Loucy (cell line): ENCODE results near the gene SAMD8.

Experiments used
- H2AFZ ChIP-seq: fragments of 200-600 bp; sonication (generic); 2 replicates; pipeline ENCODE4 v1.6.0; 2016; ENCODE audit warnings: antibody characterized with exemption, mild to moderate bottlenecking, low read length, moderate library complexity
- H3F3A ChIP-seq: fragments of 200-600 bp; 2 replicates; pipeline ENCODE4 v1.6.0; 2016; ENCODE audit warnings: antibody characterized with exemption, low read depth, mild to moderate bottlenecking
- H3K27me3 ChIP-seq: fragments of 200-600 bp; sonication (generic); 2 replicates; pipeline ENCODE4 v1.6.1; 2014; ENCODE audit warnings: low read length, mild to moderate bottlenecking; ENCODE audit not compliant: insufficient read depth, poor library complexity, severe bottlenecking
- H3K36me3 ChIP-seq: fragments of 200-600 bp; sonication (generic); 2 replicates; pipeline ENCODE4 v1.6.1; 2016; ENCODE audit warnings: low read length; ENCODE audit not compliant: insufficient read depth
- H3K4me1 ChIP-seq: fragments of 200-600 bp; sonication (generic); 2 replicates; pipeline ENCODE4 v1.5.1; 2014; ENCODE audit warnings: low read length, mild to moderate bottlenecking; ENCODE audit not compliant: insufficient read depth, poor library complexity, severe bottlenecking
- H3K4me2 ChIP-seq: fragments of 200-600 bp; sonication (generic); 2 replicates; pipeline ENCODE4 v1.6.0; 2014; ENCODE audit warnings: antibody characterized with exemption, low read length, low read depth, mild to moderate bottlenecking; ENCODE audit not compliant: poor library complexity, severe bottlenecking
- H3K4me3 ChIP-seq: fragments of 200-600 bp; sonication (generic); 2 replicates; pipeline ENCODE4 v1.5.1; 2014; ENCODE audit warnings: low read length, mild to moderate bottlenecking, mixed read lengths; ENCODE audit not compliant: poor library complexity, severe bottlenecking
- H3K79me2 ChIP-seq: fragments of 200-600 bp; sonication (generic); 2 replicates; pipeline ENCODE4 v1.6.1; 2014; ENCODE audit warnings: low read length; ENCODE audit not compliant: insufficient read depth
- H3K9ac ChIP-seq: fragments of 200-600 bp; sonication (generic); 2 replicates; pipeline ENCODE4 v1.6.0; 2014; ENCODE audit warnings: mild to moderate bottlenecking, low read depth, low read length, moderate library complexity; ENCODE audit not compliant: poor library complexity, severe bottlenecking
- H3K9me2 ChIP-seq: fragments of 200-600 bp; sonication (generic); replicated peaks from 2 replicates; pipeline ENCODE4 v1.6.1; 2016; ENCODE audit warnings: low read depth, low read length, mixed read lengths
- H3K9me3 ChIP-seq: fragments of 200-600 bp; sonication (generic); 2 replicates; pipeline ENCODE4 v1.6.1; 2014; ENCODE audit warnings: mild to moderate bottlenecking, antibody characterized with exemption, low read length, low read depth; ENCODE audit not compliant: insufficient read depth
- H4K20me1 ChIP-seq: fragments of 200-600 bp; sonication (generic); 2 replicates; pipeline ENCODE4 v1.6.0; 2014; ENCODE audit warnings: antibody characterized with exemption, low read length, mild to moderate bottlenecking; ENCODE audit not compliant: insufficient read depth, poor library complexity, severe bottlenecking
- EZH2phosphoT487 ChIP-seq: fragments of 200-600 bp; IDR thresholded peaks from 2 replicates; pipeline ENCODE4 v1.6.1; 2018; ENCODE audit warnings: antibody characterized with exemption, mild to moderate bottlenecking, moderate library complexity, borderline replicate concordance
- TF ChIP-seq, protein P1 (sequence below): fragments of 200-600 bp; sonication (generic); conservative IDR thresholded peaks from 2 replicates; pipeline ENCODE4 v1.5.1; 2014; ENCODE audit warnings: mild to moderate bottlenecking, antibody characterized with exemption, low read length

Gene SAMD8

DNA sequence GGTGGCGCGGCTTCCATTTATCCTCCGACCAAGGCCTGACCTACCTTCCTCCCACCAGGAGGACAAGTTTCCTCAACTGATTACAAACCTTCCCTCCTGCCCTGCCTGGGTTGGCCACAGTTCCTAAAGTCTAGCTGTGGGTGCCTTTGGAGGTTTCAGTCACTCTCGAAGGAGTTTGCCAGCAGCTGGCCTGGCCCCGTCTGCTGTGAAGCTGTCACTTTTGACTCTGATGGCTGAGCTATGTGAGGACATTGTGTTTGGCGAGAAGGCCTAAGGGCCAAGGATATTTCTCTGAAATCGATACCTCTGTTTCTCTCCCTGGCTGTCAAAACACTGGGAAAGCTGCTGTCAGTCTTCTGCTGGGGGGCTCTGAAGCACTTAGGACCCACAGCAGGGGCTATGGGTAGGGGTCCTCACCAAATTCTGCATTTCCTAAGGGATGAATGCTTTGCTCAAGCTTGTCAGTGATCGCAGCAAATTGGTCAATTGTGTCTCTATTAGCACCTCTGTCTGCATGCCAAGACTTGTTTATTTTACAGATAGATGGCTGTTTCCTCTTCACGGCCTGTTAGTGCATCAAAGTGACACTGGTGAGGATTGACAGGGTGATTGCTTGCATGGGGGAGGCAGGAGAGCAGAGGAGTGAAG is 31.9 kb upstream of the SAMD8 start:
- no peaks in the 10 kb centered on the region for H3K36me3 ChIP-seq
- no peaks in the 10 kb centered on the region for H3K27me3 ChIP-seq
- H3F3A ChIP-seq, result no peaks in the 10 kb centered on the region
- no peaks in the 10 kb centered on the region for H3K9me2 ChIP-seq
- no peak for TF ChIP-seq EZH2phosphoT487
- TF ChIP-seq, protein P1, sequence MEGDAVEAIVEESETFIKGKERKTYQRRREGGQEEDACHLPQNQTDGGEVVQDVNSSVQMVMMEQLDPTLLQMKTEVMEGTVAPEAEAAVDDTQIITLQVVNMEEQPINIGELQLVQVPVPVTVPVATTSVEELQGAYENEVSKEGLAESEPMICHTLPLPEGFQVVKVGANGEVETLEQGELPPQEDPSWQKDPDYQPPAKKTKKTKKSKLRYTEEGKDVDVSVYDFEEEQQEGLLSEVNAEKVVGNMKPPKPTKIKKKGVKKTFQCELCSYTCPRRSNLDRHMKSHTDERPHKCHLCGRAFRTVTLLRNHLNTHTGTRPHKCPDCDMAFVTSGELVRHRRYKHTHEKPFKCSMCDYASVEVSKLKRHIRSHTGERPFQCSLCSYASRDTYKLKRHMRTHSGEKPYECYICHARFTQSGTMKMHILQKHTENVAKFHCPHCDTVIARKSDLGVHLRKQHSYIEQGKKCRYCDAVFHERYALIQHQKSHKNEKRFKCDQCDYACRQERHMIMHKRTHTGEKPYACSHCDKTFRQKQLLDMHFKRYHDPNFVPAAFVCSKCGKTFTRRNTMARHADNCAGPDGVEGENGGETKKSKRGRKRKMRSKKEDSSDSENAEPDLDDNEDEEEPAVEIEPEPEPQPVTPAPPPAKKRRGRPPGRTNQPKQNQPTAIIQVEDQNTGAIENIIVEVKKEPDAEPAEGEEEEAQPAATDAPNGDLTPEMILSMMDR, result no peak
- H3K4me1 ChIP-seq, result no peaks in the 10 kb centered on the region
- no peaks in the 10 kb centered on the region for H3K9me3 ChIP-seq
- no peak overlapping the region for H2AFZ ChIP-seq
- no peaks in the 10 kb centered on the region for H4K20me1 ChIP-seq
- H3K79me2 ChIP-seq, result no peaks in the 10 kb centered on the region
- H3K4me2 ChIP-seq, result no peak overlapping the region
- H3K4me3 ChIP-seq, result no peak overlapping the region
- H3K9ac ChIP-seq, result no peak overlapping the region

DNA sequence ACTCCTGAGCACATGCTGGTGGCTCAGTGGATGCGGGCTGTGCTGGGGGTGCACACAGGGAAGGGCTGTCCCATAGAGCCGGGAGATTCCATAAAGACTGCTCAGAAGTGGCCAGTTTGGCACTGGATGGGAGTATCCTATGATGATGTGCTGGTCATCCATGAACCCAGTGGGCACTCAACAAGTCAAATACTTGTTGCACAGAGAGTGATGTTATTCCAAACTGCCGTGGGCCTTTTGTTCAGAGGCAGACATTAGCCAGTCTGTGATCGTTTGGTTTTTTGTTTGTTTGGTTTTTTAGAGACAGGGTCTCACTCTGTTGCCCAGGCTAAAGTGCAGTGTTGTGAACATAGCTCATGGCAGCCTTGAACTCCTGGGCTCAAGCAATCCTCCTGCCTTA is 30.9 kb upstream of the SAMD8 start:
- TF ChIP-seq EZH2phosphoT487, result no peak
- Histone ChIP-seq H3K36me3 (no peaks in the 10 kb centered on the region), H4K20me1 (no peaks in the 10 kb centered on the region), H3K27me3 (no peaks in the 10 kb centered on the region), H3K9me3 (no peaks in the 10 kb centered on the region), H3K4me3 (no peak overlapping the region), H2AFZ (no peak overlapping the region), H3K4me2 (no peak overlapping the region), H3K9me2 (no peaks in the 10 kb centered on the region), H3K9ac (no peak overlapping the region), H3K4me1 (no peaks in the 10 kb centered on the region), H3K79me2 (no peaks in the 10 kb centered on the region), H3F3A (no peaks in the 10 kb centered on the region)

DNA sequence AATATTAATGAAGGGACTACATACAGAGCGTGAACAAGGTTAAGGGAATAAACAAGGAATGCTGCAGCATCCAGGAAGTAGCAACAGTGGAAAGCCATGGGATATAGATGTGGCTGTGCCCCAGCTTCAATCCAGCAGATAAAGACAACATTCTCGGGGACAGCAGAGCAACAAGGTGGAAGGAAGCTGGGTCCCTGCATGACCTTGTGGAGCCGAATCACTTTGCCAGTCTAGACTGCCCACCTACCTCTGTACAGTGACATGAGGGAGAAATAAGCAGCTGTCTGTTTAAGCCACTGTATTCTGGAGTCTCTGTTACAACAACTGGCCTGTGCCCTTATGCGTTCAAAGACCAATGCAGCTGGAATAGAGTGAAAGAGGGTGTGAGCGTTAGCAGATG is 30.1 kb upstream of the SAMD8 start:
- no peak overlapping the region for H3K4me3 ChIP-seq
- no peaks in the 10 kb centered on the region for H3K9me3 ChIP-seq
- no peak overlapping the region for H3K4me2 ChIP-seq
- H3K9ac ChIP-seq, result no peak overlapping the region
- H2AFZ ChIP-seq, result no peak overlapping the region
- H3K9me2 ChIP-seq, result no peaks in the 10 kb centered on the region
- no peak for TF ChIP-seq EZH2phosphoT487
- TF ChIP-seq, protein P1, result no peak
- H3K79me2 ChIP-seq, result no peaks in the 10 kb centered on the region
- H4K20me1 ChIP-seq, result no peaks in the 10 kb centered on the region
- no peaks in the 10 kb centered on the region for H3K36me3 ChIP-seq
- no peaks in the 10 kb centered on the region for H3F3A ChIP-seq
- no peaks in the 10 kb centered on the region for H3K4me1 ChIP-seq
- no peaks in the 10 kb centered on the region for H3K27me3 ChIP-seq
